IMR-90 (cell line): ENCODE results near the gene OSBPL2.

ENCODE experiments used
- BHLHE40 ChIP-seq: fragments of 150-350 bp; IDR thresholded peaks from 2 replicates; pipeline ENCODE4 v1.6.1; 2016; ENCODE audit warnings: mild to moderate bottlenecking, low read depth, low read length
- CEBPB ChIP-seq: IDR thresholded peaks from 2 replicates; pipeline ENCODE4 v1.6.1; 2012; ENCODE audit warnings: low read depth, low read length, improper control_type of control experiment
- MAFK ChIP-seq: IDR thresholded peaks from 2 replicates; pipeline ENCODE4 v1.6.1; 2012; ENCODE audit warnings: low read depth, low read length, improper control_type of control experiment
- POLR2A ChIP-seq: IDR thresholded peaks from 2 replicates; pipeline ENCODE4 v1.6.1; 2012; ENCODE audit warnings: mild to moderate bottlenecking, low read depth, low read length
- RCOR1 ChIP-seq: IDR thresholded peaks from 2 replicates; pipeline ENCODE4 v1.6.1; 2012; ENCODE audit warnings: mild to moderate bottlenecking, low read length, improper control_type of control experiment; ENCODE audit not compliant: insufficient replicate concordance
- RFX5 ChIP-seq: IDR thresholded peaks from 2 replicates; pipeline ENCODE4 v1.8.0; 2012; ENCODE audit warnings: low read depth, mild to moderate bottlenecking, low read length, moderate library complexity
- TF ChIP-seq, protein P1 (sequence below): fragments of 150-350 bp; IDR thresholded peaks from 2 replicates; pipeline ENCODE4 v1.6.1; 2017; ENCODE audit warnings: mild to moderate bottlenecking, antibody characterized with exemption, low read length, low read depth
- TF ChIP-seq, protein P2 (sequence below): conservative IDR thresholded peaks from 2 replicates; pipeline ENCODE4 v1.5.1; 2012; ENCODE audit warnings: mild to moderate bottlenecking, low read depth, low read length, improper control_type of control experiment

DNA sequence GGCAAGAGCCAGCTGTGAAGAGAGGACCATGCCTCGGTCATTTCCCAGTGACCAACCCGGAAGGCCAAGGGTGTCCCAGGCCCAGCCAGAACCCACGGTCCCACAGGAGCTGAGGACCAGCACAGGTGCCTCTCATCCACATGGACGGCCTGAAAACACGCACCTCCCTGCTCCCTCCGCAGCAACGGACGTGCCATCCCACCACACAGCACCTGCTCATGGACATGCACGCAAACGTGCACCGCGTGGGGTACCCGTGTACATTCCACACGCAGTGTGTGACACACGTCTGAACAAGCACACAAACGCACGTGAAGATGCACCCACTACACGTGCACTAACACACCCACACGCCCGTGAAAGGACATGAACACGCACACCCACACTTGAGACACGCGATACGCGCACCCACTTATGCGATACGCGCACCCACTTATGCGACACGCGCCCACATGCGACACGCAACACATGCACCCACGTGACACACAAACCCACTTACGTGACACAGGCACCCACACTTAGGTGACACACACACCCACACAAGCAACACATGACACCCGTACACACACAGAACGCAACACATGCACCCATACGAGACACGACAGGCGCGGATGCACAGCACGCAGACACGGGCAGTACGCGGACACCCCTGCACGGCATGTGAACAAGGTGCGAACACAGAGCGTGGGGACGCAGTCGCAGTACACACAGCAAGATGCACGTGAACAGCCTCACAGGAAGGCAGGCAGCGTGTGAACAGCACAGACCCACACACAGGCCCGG is 98.6 kb downstream of the OSBPL2 start:
- no peak for TF ChIP-seq POLR2A
- TF ChIP-seq, protein P1, sequence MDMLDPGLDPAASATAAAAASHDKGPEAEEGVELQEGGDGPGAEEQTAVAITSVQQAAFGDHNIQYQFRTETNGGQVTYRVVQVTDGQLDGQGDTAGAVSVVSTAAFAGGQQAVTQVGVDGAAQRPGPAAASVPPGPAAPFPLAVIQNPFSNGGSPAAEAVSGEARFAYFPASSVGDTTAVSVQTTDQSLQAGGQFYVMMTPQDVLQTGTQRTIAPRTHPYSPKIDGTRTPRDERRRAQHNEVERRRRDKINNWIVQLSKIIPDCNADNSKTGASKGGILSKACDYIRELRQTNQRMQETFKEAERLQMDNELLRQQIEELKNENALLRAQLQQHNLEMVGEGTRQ, result no peak
- TF ChIP-seq MAFK, result no peak
- TF ChIP-seq, protein P2, sequence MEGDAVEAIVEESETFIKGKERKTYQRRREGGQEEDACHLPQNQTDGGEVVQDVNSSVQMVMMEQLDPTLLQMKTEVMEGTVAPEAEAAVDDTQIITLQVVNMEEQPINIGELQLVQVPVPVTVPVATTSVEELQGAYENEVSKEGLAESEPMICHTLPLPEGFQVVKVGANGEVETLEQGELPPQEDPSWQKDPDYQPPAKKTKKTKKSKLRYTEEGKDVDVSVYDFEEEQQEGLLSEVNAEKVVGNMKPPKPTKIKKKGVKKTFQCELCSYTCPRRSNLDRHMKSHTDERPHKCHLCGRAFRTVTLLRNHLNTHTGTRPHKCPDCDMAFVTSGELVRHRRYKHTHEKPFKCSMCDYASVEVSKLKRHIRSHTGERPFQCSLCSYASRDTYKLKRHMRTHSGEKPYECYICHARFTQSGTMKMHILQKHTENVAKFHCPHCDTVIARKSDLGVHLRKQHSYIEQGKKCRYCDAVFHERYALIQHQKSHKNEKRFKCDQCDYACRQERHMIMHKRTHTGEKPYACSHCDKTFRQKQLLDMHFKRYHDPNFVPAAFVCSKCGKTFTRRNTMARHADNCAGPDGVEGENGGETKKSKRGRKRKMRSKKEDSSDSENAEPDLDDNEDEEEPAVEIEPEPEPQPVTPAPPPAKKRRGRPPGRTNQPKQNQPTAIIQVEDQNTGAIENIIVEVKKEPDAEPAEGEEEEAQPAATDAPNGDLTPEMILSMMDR, result no peak
- no peak for TF ChIP-seq RFX5
- TF ChIP-seq CEBPB, result no peak
- no peak for TF ChIP-seq BHLHE40
- TF ChIP-seq RCOR1, result no peak
